Uterus (tissue), 4 donors: Measurements from ENCODE around the gene ABHD4. TPM values are rescaled to one million over a fixed set of nuclear protein-coding genes. Genes with fewer than 3 reads are reported as not detected.
A peak's percentile ranks its signal among the peaks of the same experiment; 100 is the strongest.
"Not testable (repeated sequence)": the region's sequence is repeated elsewhere in the genome, so short reads cannot be mapped to it uniquely, and the experiment has no call there.

Experiments used
- DNase-seq, 2 donors: peaks; one replicate each; pipeline ENCODE4 v3.0.0-alpha.2; 2019 to 2020
- H3K27ac ChIP-seq, 2 donors: fragments of 200-600 bp; sonication (generic); 1 replicate in 1 of 2; 2 replicates in 1 of 2; pipeline ENCODE4 v1.5.1; 2016 to 2018
- H3K27me3 ChIP-seq, 2 donors: fragments of 200-600 bp; sonication (generic); one replicate each; pipeline ENCODE4 v1.5.1; 2018 to 2019; ENCODE audit warnings: control low read depth in 1 of 2
- H3K36me3 ChIP-seq, 2 donors: fragments of 200-600 bp; sonication (generic); one replicate each; pipeline ENCODE4 v1.5.1; 2019; ENCODE audit warnings: control low read depth in 1 of 2
- H3K4me1 ChIP-seq, 2 donors: fragments of 200-600 bp; sonication (generic); one replicate each; pipeline ENCODE4 v1.5.1; 2018 to 2019; ENCODE audit warnings: control low read depth in 1 of 2
- H3K4me3 ChIP-seq, 2 donors: fragments of 200-600 bp; sonication (generic); 1 replicate in 1 of 2; 2 replicates in 1 of 2; pipeline ENCODE4 v1.5.1; 2018 to 2019; ENCODE audit warnings: mild to moderate bottlenecking in 1 of 2
- H3K9me3 ChIP-seq, 2 donors: fragments of 200-600 bp; sonication (generic); one replicate each; pipeline ENCODE4 v1.5.1; 2019; ENCODE audit warnings: control low read depth in 1 of 2
- CTCF ChIP-seq, 4 experiments: fragments of 200-600 bp in 2 of 4; fragments of 450-650 bp in 2 of 4; sonication (generic) in 2 of 4; IDR thresholded peaks; one replicate each; pipeline ENCODE4 v1.5.1; 2016 to 2019; ENCODE audit warnings: antibody characterized with exemption in 4 of 4, mild to moderate bottlenecking in 2 of 4, moderate library complexity in 1 of 4
- POLR2A ChIP-seq, 2 donors: fragments of 450-650 bp; IDR thresholded peaks; one replicate each; pipeline ENCODE4 v1.6.1; 2016; ENCODE audit warnings: antibody characterized with exemption in 2 of 2, mild to moderate bottlenecking in 1 of 2, moderate library complexity in 1 of 2
- intact Hi-C: fragments of 100-400 bp; cut with DNase I; formaldehyde crosslinking; loops from one replicate; pipeline ENCODE4 v1.15.1; 2023; ENCODE audit warnings: low total_unique reads
- total RNA-seq, 4 donors: library from RNA; depleted of rRNA in 3 of 4; stranded (reverse); fragments of >200 nt in 3 of 4; gene quantifications; one replicate each; pipeline versions ENCODE4 v1.1.0 to v1.2.4, GENCODE V29; 2014 to 2023
- donor health status: DM: yes; HTN: yes; CAD: no.

The ABHD4 gene
- total RNA-seq, 4 donors from 2014 or later = 17.9 to 40.0 (median 28.6) TPM

- intact Hi-C loops = loop anchor here (10.0 kb wide), 1 partner anchor 103 kb away; no protein-coding TSS in a partner anchor
- TF ChIP-seq CTCF (IDR thresholded peaks at IDR 0.05) (no peak), POLR2A (IDR thresholded peaks at IDR 0.05) (no peak)
- no peaks in the 10 kb centered on the region for H3K4me1 ChIP-seq
- H3K27me3 ChIP-seq = no peaks in the 10 kb centered on the region
- H3K4me3 ChIP-seq = no peak overlapping the region
- H3K9me3 ChIP-seq = no peaks in the 10 kb centered on the region
- no peak overlapping the region for H3K27ac ChIP-seq
- DNase-seq = no peak
- H3K36me3 ChIP-seq = no peaks in the 10 kb centered on the region
Observed at GRCh38 chr14:22552001-22552826, 45.9 kb upstream of the ABHD4 start.

GRCh38 chr14:22552827-22553076, 45.3 kb upstream of the ABHD4 start:
- Histone ChIP-seq H3K27ac (no peak overlapping the region), H3K27me3 (no peaks in the 10 kb centered on the region), H3K4me3 (no peak overlapping the region), H3K4me1 (peaks cover 0 to 3% of the 10 kb centered on the region in 2 donors), H3K9me3 (no peaks in the 10 kb centered on the region), H3K36me3 (no peaks in the 10 kb centered on the region)
- DNase-seq = no peak
- intact Hi-C loops = loop anchor here (10.0 kb wide), 1 partner anchor 102 kb away; no protein-coding TSS in a partner anchor
- TF ChIP-seq POLR2A (IDR thresholded peaks at IDR 0.05) (no peak), CTCF (IDR thresholded peaks at IDR 0.05) (no peak)

- H3K4me3 ChIP-seq = no peak overlapping the region
- peaks cover 0 to 3% of the 10 kb centered on the region in 2 donors for H3K4me1 ChIP-seq
- H3K36me3 ChIP-seq = no peaks in the 10 kb centered on the region
- no peak for DNase-seq
- no peaks in the 10 kb centered on the region for H3K9me3 ChIP-seq
- H3K27ac ChIP-seq = peak overlapping the region in 1 of 2 donors; percentile 15
- TF ChIP-seq POLR2A (IDR thresholded peaks at IDR 0.05) (no peak), CTCF (IDR thresholded peaks at IDR 0.05) (no peak)
- intact Hi-C loops = loop anchor here (10.0 kb wide), 1 partner anchor 101 kb away; no protein-coding TSS in a partner anchor
- H3K27me3 ChIP-seq = no peaks in the 10 kb centered on the region
Observed at GRCh38 chr14:22553445-22553844, 44.7 kb upstream of the ABHD4 start.

- H3K27me3 ChIP-seq, H3K9me3 ChIP-seq, H3K4me3 ChIP-seq, H3K4me1 ChIP-seq, H3K36me3 ChIP-seq, DNase-seq: not testable (repeated sequence)
- intact Hi-C loops = loop anchor here (10.0 kb wide), 1 partner anchor 101 kb away; no protein-coding TSS in a partner anchor
- peak overlapping the region in 1 of 2 donors; percentile 15 for H3K27ac ChIP-seq
Observed at GRCh38 chr14:22553861-22554497, 44.1 kb upstream of the ABHD4 start.

GRCh38 chr14:22554498-22555383, 43.4 kb upstream of the ABHD4 start:
- H3K27me3 ChIP-seq = no peaks in the 10 kb centered on the region
- no peaks in the 10 kb centered on the region for H3K36me3 ChIP-seq
- TF ChIP-seq CTCF (IDR thresholded peaks at IDR 0.05) (no peak), POLR2A (IDR thresholded peaks at IDR 0.05) (no peak)
- no peak for DNase-seq
- H3K27ac ChIP-seq = no peak overlapping the region
- intact Hi-C loops = loop anchor here (5.0 to 10.0 kb wide), 2 partner anchors 100 to 162 kb away; no protein-coding TSS in a partner anchor
- H3K9me3 ChIP-seq = no peaks in the 10 kb centered on the region
- H3K4me1 ChIP-seq = peaks cover 0 to 3% of the 10 kb centered on the region in 2 donors
- H3K4me3 ChIP-seq = no peak overlapping the region
